HG02678 (cell line): ENCODE measurements around the gene EXOC6.

ENCODE experiments used
- ATAC-seq: cut with Tn5 transposase; IDR thresholded peaks from one replicate; pipeline ENCODE4 v1.9.1; 2021; ENCODE audit warnings: mild to moderate bottlenecking, moderate library complexity; ENCODE audit not compliant: unreplicated experiment

Gene EXOC6

DNA sequence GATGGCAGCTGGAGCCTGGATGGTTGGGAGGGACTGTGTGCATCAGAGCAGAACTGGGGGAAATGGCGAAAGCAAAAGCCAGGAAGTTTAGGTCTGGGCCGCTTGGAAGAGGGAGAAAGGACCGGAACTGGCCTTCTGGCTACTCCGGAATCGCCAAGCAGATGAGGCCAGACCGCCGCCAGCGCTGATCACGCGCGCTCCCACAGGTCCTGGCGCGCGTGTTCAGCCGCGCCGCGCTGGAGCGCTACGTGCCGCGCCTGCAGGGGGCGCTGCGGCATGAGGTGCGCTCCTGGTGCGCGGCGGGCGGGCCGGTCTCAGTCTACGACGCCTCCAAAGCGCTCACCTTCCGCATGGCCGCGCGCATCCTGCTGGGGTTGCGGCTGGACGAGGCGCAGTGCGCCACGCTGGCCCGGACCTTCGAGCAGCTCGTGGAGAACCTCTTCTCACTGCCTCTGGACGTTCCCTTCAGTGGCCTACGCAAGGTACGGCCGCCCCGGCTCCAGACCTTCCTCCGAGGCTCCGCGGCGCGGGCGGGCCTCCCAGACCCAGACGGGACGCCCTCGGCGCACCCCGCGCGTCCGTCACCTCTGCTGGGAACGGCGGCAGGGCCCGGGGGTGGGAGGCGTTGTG is 214.3 kb downstream of the EXOC6 start:
- peak; percentile 41 for ATAC-seq

GRCh38 chr10:93063144-93063976 is 215.0 kb downstream of the EXOC6 start:
- no peak for ATAC-seq

DNA sequence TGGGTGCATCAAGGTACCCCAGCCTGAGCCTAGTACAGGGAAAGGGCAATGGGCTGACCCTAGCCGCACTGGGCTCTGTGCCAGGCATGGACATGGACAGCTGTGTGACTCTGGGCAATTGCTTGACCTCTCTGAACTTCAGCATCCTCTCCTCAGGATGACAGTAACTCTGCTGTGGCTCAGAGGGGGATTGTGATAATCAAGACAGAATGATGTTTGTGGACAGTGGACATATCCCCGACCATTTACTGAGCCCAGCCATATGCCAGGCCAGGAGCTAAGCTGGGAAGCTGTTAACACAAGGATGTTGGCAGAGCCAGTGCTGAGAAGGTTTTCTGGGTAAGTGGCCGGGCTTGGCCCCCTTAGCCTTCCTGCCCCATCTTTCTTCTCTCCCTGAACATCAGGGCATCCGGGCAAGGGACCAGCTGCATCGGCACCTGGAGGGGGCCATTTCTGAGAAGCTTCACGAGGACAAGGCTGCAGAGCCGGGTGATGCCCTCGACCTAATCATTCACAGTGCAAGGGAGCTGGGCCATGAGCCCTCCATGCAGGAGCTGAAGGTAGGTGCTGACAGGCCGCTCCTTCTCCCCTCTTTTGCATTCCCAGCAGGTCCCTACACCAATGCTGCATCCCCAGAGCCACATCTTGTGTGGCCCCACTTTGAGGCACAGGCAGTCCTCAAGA is 215.8 kb downstream of the EXOC6 start:
- ATAC-seq: no peak

DNA sequence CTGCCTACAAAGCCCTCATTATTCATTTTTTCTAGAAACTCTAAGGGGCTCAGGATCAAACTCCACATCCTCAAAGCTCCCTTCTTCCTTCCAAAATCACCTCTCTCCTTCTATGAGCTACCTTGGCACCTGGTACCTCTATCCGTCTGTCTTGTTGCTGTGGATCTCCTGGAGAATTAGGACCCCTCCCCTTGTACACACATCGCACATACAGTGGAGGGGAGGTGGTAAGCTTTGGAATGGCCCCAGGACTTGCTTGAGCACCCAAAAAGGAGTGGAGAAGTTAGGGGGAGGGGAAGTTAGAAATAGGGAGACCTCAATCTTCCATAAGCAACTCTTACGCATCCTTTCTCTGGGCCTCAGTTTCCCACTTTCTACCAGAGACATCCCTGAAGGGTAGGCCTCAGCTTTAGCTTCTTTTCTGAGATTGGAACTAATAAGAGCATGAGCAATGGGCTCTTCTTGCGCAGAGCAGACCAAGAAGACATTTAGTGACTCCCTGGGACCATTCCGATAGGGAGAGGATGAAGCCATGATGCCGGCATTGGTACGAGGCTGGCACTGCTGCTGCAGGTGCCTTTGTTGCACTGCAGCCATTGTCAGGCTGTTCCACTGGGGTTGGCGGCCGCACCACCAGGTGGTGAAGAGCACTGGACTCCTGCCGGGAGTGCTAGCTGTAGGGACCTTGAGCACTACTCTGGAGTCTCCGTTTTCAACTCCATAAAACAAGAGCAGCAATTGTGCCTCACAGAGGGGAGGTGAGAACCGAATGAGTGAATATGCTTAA is 216.7 kb downstream of the EXOC6 start:
- no peak for ATAC-seq

- no peak for ATAC-seq
Measured at GRCh38 chr10:93065675-93066543, 217.6 kb downstream of the EXOC6 start.

DNA sequence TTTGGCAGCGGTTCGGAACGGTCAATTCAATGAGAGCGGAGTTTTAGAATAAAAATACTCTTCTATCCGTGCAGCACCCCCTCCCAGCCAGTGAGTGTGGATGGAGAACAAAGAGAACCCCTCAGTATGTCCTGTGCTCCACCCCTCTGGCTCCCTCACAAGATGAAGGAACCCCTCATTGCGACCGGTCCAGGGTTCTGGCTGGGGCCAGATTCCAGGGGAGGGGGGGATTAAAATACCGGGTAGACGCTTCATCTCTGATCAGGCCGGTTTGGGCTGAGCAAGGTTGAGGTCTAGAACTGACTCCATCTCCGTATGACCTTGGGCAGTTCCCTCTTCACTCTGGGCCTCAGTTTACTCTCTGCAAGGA is 218.2 kb downstream of the EXOC6 start:
- ATAC-seq: no peak

DNA sequence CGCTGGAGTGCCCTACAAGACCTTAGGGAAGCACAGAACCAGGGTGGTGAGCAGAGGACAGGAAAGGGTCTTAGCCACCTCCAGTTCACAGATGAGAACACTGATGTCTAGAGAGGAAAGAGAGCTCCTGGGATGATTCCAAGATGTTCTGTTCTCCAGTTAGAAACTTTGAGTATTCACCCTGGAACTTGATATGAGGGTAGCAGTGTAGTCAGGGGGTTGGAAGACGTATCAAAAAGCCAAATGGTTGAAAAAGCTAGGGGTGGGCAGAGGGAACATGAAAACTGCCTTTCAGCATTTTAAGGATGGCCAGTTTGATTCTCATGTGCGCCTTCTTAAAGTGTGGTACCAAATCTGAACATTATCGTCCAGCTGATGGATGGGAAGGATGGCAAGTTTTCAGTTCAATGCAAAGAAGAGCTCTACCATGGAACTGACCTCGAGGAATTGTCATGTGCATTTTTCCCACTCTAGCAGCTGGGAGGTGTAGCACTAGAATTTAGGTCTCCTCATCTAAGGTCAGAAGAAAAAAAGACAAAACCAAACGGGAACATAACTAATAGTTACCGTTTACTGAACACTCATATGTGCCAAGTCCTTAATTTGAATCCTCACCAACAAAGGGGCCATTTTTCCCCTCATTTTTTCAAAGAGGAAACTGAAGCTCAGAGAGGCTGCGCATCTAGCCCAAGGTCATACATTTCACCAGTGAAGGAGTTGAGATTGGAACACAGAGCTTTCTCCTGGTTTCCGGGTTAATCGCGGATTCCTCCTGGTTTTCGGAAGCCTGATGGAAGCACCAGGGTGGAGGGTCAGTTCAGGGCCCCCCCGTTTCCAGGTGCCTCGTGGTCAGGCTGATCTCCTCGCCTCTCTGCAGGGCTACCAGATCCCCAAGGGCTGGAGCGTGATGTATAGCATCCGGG is 219.4 kb downstream of the EXOC6 start:
- no peak for ATAC-seq

GRCh38 chr10:93068411-93069244 is 220.3 kb downstream of the EXOC6 start:
- no peak for ATAC-seq

DNA sequence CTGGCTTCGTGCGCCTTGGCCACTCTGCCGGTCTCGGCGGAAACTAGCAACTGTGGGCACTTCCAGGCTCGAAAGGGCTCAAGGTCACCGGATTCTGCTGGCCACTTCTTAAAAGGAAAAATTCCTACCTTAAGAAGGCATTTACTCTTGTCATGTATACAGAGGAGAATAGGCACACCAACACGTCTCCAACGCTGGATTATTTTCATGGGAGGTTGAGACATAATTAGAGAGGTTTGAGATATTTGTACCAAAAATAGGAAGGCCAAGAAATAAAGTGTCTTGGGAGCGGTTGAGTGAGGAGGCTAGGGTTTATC is 220.9 kb downstream of the EXOC6 start:
- no peak for ATAC-seq

- ATAC-seq: no peak
Measured at GRCh38 chr10:93070378-93071176, 222.3 kb downstream of the EXOC6 start.

GRCh38 chr10:93071177-93071472 is 222.8 kb downstream of the EXOC6 start:
- ATAC-seq: no peak

DNA sequence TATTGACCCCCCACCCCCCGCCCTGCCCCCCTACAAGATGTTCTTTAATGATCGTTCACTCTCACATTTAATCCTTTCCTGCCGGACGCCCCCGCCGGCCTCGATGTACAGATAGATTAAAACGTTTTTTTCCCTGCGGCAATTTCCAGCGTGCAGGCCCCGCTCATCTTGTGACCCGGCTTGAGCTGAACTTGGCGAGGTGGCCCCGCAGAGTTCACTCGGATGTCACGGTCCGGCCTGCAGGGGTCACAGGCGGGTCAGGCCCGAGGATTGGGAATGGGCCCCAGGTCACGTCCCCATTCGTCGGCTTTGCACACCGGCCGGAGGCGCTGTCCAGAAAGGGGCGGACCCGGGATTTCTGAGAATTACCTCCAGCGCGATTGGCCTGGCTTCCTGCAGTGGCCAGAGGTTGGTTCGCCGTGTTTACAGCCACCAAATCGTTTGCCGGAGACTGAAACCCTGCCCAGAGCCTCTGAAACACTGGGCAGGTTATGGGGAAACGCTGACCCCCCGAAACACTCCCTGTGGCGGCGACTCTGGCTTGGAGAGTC is 223.4 kb downstream of the EXOC6 start:
- no peak for ATAC-seq

DNA sequence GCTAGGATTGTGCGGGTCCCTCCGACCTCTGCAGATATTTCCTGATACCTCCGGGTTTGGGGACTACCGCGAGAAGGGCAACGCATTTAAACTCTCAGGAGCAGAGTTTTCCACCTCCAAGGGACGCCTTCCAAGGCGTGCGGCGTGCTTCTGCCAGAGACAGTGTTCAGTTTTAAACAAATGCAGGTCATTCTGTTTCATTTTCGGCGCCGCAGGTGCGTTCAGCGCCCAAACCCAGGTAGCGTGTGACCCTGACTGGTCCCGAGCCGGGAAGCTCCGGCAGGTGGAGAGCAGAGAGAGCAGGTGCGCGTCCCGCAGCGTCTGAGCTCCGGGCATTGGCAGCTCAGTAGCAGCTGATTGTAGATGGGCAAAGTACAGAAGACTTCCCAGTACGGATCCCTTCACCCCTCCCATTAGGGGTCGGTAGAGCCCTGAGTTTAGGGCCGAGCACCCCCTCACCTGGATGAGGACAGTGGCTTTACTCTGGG is 223.9 kb downstream of the EXOC6 start:
- peak; percentile 34 for ATAC-seq

DNA sequence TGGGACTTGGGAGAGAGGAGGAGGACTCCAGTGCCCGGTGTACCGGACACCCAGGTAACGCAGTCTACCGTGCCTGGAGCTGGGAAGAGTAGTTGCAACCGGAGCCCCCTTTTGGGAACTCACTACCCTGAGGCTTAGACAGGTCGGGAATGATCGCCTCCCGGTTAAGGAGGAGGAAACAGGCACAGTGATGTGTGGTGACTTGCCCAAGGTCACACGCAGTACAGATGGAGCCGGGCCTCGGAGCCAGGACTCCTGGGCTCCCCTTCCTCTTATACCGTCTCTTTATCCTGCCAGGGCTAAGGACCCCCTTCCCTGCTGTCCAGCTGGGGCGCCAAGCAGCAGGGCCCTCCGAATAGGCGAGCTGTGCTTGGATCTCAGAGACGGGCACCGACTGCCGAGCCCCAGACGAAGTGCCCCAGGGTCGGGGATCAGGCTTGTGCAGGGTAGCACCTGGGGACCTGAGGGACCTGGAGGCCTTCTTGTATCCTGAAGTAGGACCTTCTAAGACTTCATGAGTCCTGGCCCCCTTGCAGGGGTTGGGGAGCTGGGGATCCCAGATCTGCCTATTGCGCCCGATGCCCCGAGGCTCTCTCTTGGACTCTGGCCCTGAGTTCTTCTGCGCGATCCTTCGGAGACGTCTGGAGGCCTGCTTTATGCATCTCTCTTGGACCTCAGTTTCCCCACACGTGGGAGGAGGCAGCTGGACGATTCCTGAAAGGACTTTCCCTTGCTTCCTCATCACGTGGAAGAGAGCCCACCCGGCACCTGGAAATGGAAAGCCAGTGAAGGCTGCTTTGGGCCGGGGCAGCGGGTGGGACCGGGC is 224.6 kb downstream of the EXOC6 start:
- no peak for ATAC-seq

DNA sequence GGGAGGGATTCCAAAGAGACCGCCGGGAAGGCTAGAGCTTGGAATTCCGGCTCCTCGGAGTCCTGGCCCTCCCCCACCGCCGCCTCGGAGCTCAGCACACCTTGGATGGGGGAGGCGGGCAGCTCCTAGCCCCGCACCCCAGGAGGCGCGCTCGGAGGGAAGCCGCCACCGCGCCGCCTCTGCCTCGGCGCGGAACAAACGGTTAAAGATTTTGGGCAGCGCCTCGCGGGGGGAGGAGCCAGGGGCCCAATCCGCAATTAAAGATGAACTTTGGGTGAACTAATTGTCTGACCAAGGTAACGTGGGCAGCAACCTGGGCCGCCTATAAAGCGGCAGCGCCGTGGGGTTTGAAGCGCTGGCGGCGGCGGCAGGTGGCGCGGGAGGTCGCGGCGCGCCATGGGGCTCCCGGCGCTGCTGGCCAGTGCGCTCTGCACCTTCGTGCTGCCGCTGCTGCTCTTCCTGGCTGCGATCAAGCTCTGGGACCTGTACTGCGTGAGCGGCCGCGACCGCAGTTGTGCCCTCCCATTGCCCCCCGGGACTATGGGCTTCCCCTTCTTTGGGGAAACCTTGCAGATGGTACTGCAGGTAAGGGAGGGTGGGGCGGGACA is 225.3 kb downstream of the EXOC6 start, which contains the start of gene CYP26A1:
CYP26A1 (plus strand) TSS at position 355 of the 608 bp plus-strand sequence; CDS start at position 397, 42 bp downstream.
- ATAC-seq: no peak

- no peak for ATAC-seq
Measured at GRCh38 chr10:93074147-93074596, 225.9 kb downstream of the EXOC6 start.
